HG03139 (cell line): ENCODE measurements around the gene PTP4A2.
"Not testable (repeated sequence)": the region's sequence is repeated elsewhere in the genome, so short reads cannot be mapped to it uniquely, and the experiment has no call there.

Source experiments
- ATAC-seq: cut with Tn5 transposase; IDR thresholded peaks from one replicate; pipeline ENCODE4 v1.9.1; 2021; ENCODE audit not compliant: unreplicated experiment

PTP4A2 gene

GRCh38 chr1:31926252-31926651, 11.9 kb downstream of the PTP4A2 start:
- ATAC-seq: no peak

- ATAC-seq: not testable (repeated sequence)
Measured at GRCh38 chr1:31925824-31926223, 12.3 kb downstream of the PTP4A2 start.

- ATAC-seq: no peak
Measured at GRCh38 chr1:31924839-31925238, 13.3 kb downstream of the PTP4A2 start.

GRCh38 chr1:31923901-31924535, 14.2 kb downstream of the PTP4A2 start:
- ATAC-seq: no peak

- ATAC-seq: no peak
Measured at GRCh38 chr1:31920956-31921355, 17.2 kb downstream of the PTP4A2 start.

- ATAC-seq: no peak
Measured at GRCh38 chr1:31919591-31919990, 18.6 kb downstream of the PTP4A2 start.

- ATAC-seq: no peak
Measured at GRCh38 chr1:31915438-31915837, 22.7 kb downstream of the PTP4A2 start.

- ATAC-seq: no peak
Measured at GRCh38 chr1:31913968-31914367, 24.2 kb downstream of the PTP4A2 start.

- ATAC-seq: no peak
Measured at GRCh38 chr1:31912839-31913239, 25.3 kb downstream of the PTP4A2 start.

GRCh38 chr1:31911994-31912780, 26.0 kb downstream of the PTP4A2 start:
- no peak for ATAC-seq

- no peak for ATAC-seq
Measured at GRCh38 chr1:31910933-31911332, 27.2 kb downstream of the PTP4A2 start.

GRCh38 chr1:31909691-31910090, 28.5 kb downstream of the PTP4A2 start:
- ATAC-seq: no peak

GRCh38 chr1:31906557-31906956, 31.6 kb downstream of the PTP4A2 start:
- no peak for ATAC-seq

- ATAC-seq: no peak
Measured at GRCh38 chr1:31905681-31906080, 32.5 kb downstream of the PTP4A2 start.

GRCh38 chr1:31905093-31905509, 33.1 kb downstream of the PTP4A2 start:
- no peak for ATAC-seq

- ATAC-seq: no peak
Measured at GRCh38 chr1:31904339-31905092, 33.7 kb downstream of the PTP4A2 start.

GRCh38 chr1:31902510-31902860, 35.7 kb downstream of the PTP4A2 start:
- no peak for ATAC-seq

- ATAC-seq: no peak
Measured at GRCh38 chr1:31901838-31902509, 36.2 kb downstream of the PTP4A2 start.

GRCh38 chr1:31900790-31901189, 37.4 kb downstream of the PTP4A2 start:
- no peak for ATAC-seq

- ATAC-seq: no peak
Measured at GRCh38 chr1:31897526-31898100, 40.6 kb downstream of the PTP4A2 start.
